Lung (tissue), 12 donors: Measurements from ENCODE around the gene FOXP4. TPM values are rescaled to one million over a fixed set of nuclear protein-coding genes. Genes with fewer than 3 reads are reported as not detected.

Source experiments
- ATAC-seq: fragments of 200-7000 bp; cut with Tn5 transposase; one replicate; pipeline ENCODE4 v1.9.1; 2020; ENCODE audit warnings: moderate number of reproducible peaks; ENCODE audit not compliant: insufficient read depth, low FRiP score
- DNase-seq, 3 donors: peaks; one replicate each; pipeline ENCODE4 v3.0.0-alpha.2; 2013 to 2017
- H3K27ac ChIP-seq, 2 donors: one replicate each; pipeline ENCODE4 v1.5.1; 2013; ENCODE audit warnings: mild to moderate bottlenecking in 2 of 2, moderate library complexity in 2 of 2, control low read depth in 1 of 2, inconsistent platforms in 1 of 2, low read depth in 1 of 2, low read length in 1 of 2
- H3K27me3 ChIP-seq, 3 donors: one replicate each; pipeline ENCODE4 v1.5.1; 2013; ENCODE audit warnings: low read length in 2 of 3; ENCODE audit not compliant: control insufficient read depth in 3 of 3, insufficient read depth in 3 of 3
- H3K36me3 ChIP-seq, 4 donors: one replicate each; pipeline ENCODE4 v1.5.1; 2013; ENCODE audit warnings: low read length in 4 of 4, mild to moderate bottlenecking in 1 of 4, moderate library complexity in 1 of 4; ENCODE audit not compliant: control insufficient read depth in 4 of 4, insufficient read depth in 4 of 4
- H3K4me1 ChIP-seq, 5 donors: one replicate each; pipeline ENCODE4 v1.5.1; 2013; ENCODE audit warnings: low read length in 5 of 5, mild to moderate bottlenecking in 2 of 5, moderate library complexity in 1 of 5; ENCODE audit not compliant: control insufficient read depth in 5 of 5, insufficient read depth in 5 of 5
- H3K4me3 ChIP-seq: one replicate; pipeline ENCODE4 v1.5.1; 2013; ENCODE audit warnings: mild to moderate bottlenecking, control low read depth, moderate library complexity
- H3K9ac ChIP-seq, 2 donors: one replicate each; pipeline ENCODE4 v1.5.1; 2013; ENCODE audit warnings: low read length in 2 of 2, control low read depth in 1 of 2; ENCODE audit not compliant: insufficient read depth in 1 of 2
- H3K9me3 ChIP-seq, 4 donors: one replicate each; pipeline ENCODE4 v1.5.1; 2013; ENCODE audit warnings: low read length in 3 of 4, mild to moderate bottlenecking in 1 of 4, moderate library complexity in 1 of 4; ENCODE audit not compliant: control insufficient read depth in 4 of 4, insufficient read depth in 3 of 4
- CTCF ChIP-seq: IDR thresholded peaks from 2 replicates; pipeline ENCODE4 v1.5.1; 2012; ENCODE audit warnings: mild to moderate bottlenecking; ENCODE audit errors: control extremely low read depth, extremely low read depth
- WGBS, 2 donors: extraction: QIAGEN DNeasy Blood & Tissue Kit; methylation state at CpG; one replicate each; pipeline ENCODE4 v1.1.7; 2013; 5-methylcytosine and 5-hydroxymethylcytosine counted together
- polyA plus RNA-seq, 2 donors: library from polyadenylated mRNA; stranded (reverse); fragments of 200-250 nt; gene quantifications; one replicate each; pipeline ENCODE4 v1.2.1, GENCODE V29; 2013
- total RNA-seq, 2 donors: library from RNA; depleted of rRNA in 1 of 2; stranded (reverse); fragments of >200 nt in 1 of 2; gene quantifications; one replicate each; pipeline ENCODE4 v1.2.1, GENCODE V29; 2014 to 2021
- donor health status: control.
- donor health status: control.
- donor health status: Bipolar disorder and iron deficiency.
- donor health status: healthy.
- donor health status: DM: yes; HTN: yes; CAD: no.

The FOXP4 gene
- total and polyA plus RNA-seq, 4 donors, result 12.8 to 35.0 (median 22.2) TPM

DNA sequence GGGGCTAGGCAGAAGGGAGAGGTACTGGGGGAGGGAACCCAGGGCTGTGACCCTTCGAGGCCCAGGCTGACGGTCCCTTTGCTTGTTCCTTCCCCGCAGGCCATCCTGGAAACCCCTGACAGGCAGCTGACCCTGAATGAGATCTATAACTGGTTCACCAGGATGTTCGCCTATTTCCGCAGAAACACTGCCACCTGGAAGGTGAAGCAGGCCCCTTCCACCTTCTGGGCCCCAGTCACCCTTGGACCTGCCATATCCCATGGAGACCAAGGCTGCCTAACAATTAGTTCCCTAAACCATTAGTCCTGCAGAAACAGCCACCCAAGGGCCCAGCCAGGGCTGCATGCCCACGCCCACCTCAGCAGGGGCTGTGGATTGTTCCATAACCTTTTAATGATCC is 44.9 kb downstream of the FOXP4 start:
- H3K27me3 ChIP-seq, result no peaks in the 10 kb centered on the region
- H3K27ac ChIP-seq, result no peak overlapping the region
- H3K4me1 ChIP-seq, result peaks cover 0 to 14% (median 0%) of the 10 kb centered on the region in 5 donors
- WGBS, 2 donors, result 96 to 99% methylated on average over 6 of the region's 6 CpGs
- no peak overlapping the region for H3K9ac ChIP-seq
- ATAC-seq (no peak), DNase-seq (no peak)
- no peak for TF ChIP-seq CTCF
- H3K9me3 ChIP-seq, result no peaks in the 10 kb centered on the region
- peaks cover 0 to 47% (median 10%) of the 10 kb centered on the region in 4 donors for H3K36me3 ChIP-seq
- no peak overlapping the region for H3K4me3 ChIP-seq

- Histone ChIP-seq H3K27me3 (no peaks in the 10 kb centered on the region), H3K27ac (no peak overlapping the region), H3K9ac (no peak overlapping the region), H3K36me3 (peaks cover 0 to 55% (median 12%) of the 10 kb centered on the region in 4 donors), H3K4me3 (no peak overlapping the region), H3K4me1 (peaks cover 0 to 6% (median 0%) of the 10 kb centered on the region in 5 donors), H3K9me3 (no peaks in the 10 kb centered on the region)
- DNase-seq (peak; percentile 75 to 84 (median 83)), ATAC-seq (peak; percentile 55)
- 10 to 13% methylated on average over 7 of the region's 7 CpGs for WGBS, 2 donors
- peak; percentile 84 for TF ChIP-seq CTCF
Observed at GRCh38 chr6:41591859-41592502, 45.8 kb downstream of the FOXP4 start.

DNA sequence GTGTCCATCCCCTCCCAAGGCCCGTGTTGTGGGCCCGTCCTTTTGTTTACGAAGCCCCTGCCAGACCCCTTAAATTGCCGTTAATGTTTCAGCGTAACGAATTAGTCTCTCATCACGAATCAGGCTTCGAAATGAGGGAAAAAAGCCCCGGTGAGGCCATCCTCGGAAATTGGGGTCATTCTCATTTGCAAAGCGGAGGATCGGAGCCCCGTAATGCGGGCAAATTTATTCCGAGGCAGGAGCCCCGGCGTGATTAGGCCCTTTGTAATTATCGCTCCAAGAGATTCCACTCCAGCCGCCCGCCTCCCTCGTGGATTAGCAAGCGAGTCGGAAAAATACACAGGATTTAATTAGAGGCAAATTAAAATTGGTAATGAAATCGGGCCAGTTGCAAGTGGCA is 47.2 kb downstream of the FOXP4 start:
- TF ChIP-seq CTCF, result no peak
- no peaks in the 10 kb centered on the region for H3K4me1 ChIP-seq
- no peak overlapping the region for H3K27ac ChIP-seq
- no peak overlapping the region for H3K4me3 ChIP-seq
- DNase-seq, result no peak
- 92 to 94% methylated on average over 24 of the region's 24 CpGs for WGBS, 2 donors
- no peak overlapping the region for H3K9ac ChIP-seq
- H3K36me3 ChIP-seq, result peaks cover 0 to 54% (median 13%) of the 10 kb centered on the region in 4 donors
- ATAC-seq, result no peak
- H3K27me3 ChIP-seq, result no peaks in the 10 kb centered on the region
- H3K9me3 ChIP-seq, result no peaks in the 10 kb centered on the region

GRCh38 chr6:41593839-41594238 is 47.7 kb downstream of the FOXP4 start:
- WGBS, 2 donors, result 92 to 95% methylated on average over 11 of the region's 11 CpGs

More at GRCh38 chr6:41593839-41594238, 47.7 kb downstream of the FOXP4 start:
- DNase-seq (no peak), ATAC-seq (no peak)
- Histone ChIP-seq H3K27me3 (no peaks in the 10 kb centered on the region), H3K4me1 (no peaks in the 10 kb centered on the region), H3K9me3 (no peaks in the 10 kb centered on the region), H3K4me3 (no peak overlapping the region), H3K9ac (no peak overlapping the region), H3K27ac (no peak overlapping the region), H3K36me3 (peaks cover 0 to 54% (median 13%) of the 10 kb centered on the region in 4 donors)
- no peak for TF ChIP-seq CTCF
